Breast epithelium (tissue), 3 donors: ENCODE measurements around the gene SPRR5.

Experiments
- POLR2A ChIP-seq: fragments of 450-650 bp; IDR thresholded peaks from one replicate; pipeline ENCODE4 v1.6.1; 2016; ENCODE audit warnings: antibody characterized with exemption, mild to moderate bottlenecking, moderate library complexity
- POLR2AphosphoS5 ChIP-seq, 3 donors: sonication (generic); formaldehyde crosslinking; IDR thresholded peaks; one replicate each; pipeline ENCODE4 v1.6.1; 2017; ENCODE audit warnings: antibody characterized with exemption in 3 of 3
- TF ChIP-seq, protein P1 (sequence below), 3 donors: fragments of 450-650 bp; IDR thresholded peaks; one replicate each; pipeline ENCODE4 v1.5.1; 2016 to 2017; ENCODE audit warnings: antibody characterized with exemption in 3 of 3, mild to moderate bottlenecking in 3 of 3, moderate library complexity in 3 of 3

DNA sequence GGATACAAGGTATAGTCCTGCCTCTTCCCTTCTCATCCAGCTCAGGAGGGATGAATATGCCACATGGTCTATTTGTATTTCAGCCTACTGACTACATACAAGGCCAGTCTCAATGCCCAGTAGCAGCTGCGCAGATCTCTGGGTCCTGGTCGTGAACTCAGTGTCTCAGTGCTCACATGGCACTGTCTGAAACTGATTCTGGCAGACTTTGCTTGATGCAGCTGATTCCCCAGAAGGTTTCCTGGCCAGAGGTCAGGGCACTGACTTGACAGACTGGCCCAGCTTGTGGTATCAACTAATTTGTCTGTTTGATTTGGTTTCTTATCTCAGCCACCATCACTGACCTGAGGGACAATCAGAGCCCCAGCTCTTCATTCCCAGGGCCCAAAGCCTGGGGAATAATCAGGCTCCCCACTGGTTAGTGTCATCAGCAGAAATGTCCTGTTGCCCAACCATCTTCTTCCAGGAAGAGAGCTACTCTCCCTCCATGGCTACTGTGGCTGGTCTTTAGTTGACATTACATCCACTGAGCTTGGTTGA lies 15.9 kb downstream of the SPRR5 start:
- no peak for TF ChIP-seq POLR2AphosphoS5 (IDR thresholded peaks at IDR 0.05)
- TF ChIP-seq POLR2A: no peak
- TF ChIP-seq, protein P1, sequence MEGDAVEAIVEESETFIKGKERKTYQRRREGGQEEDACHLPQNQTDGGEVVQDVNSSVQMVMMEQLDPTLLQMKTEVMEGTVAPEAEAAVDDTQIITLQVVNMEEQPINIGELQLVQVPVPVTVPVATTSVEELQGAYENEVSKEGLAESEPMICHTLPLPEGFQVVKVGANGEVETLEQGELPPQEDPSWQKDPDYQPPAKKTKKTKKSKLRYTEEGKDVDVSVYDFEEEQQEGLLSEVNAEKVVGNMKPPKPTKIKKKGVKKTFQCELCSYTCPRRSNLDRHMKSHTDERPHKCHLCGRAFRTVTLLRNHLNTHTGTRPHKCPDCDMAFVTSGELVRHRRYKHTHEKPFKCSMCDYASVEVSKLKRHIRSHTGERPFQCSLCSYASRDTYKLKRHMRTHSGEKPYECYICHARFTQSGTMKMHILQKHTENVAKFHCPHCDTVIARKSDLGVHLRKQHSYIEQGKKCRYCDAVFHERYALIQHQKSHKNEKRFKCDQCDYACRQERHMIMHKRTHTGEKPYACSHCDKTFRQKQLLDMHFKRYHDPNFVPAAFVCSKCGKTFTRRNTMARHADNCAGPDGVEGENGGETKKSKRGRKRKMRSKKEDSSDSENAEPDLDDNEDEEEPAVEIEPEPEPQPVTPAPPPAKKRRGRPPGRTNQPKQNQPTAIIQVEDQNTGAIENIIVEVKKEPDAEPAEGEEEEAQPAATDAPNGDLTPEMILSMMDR (IDR thresholded peaks at IDR 0.05): no peak
